Lung (tissue), 12 donors: Measurements from ENCODE around the gene CDC14A. TPM values are rescaled to one million over a fixed set of nuclear protein-coding genes. Genes with fewer than 3 reads are reported as not detected.

Experiments
- ATAC-seq: fragments of 200-7000 bp; cut with Tn5 transposase; one replicate; pipeline ENCODE4 v1.9.1; 2020; ENCODE audit warnings: moderate number of reproducible peaks; ENCODE audit not compliant: insufficient read depth, low FRiP score
- DNase-seq, 3 donors: peaks; one replicate each; pipeline ENCODE4 v3.0.0-alpha.2; 2013 to 2017
- H3K27ac ChIP-seq, 2 donors: one replicate each; pipeline ENCODE4 v1.5.1; 2013; ENCODE audit warnings: mild to moderate bottlenecking in 2 of 2, moderate library complexity in 2 of 2, control low read depth in 1 of 2, inconsistent platforms in 1 of 2, low read depth in 1 of 2, low read length in 1 of 2
- H3K27me3 ChIP-seq, 3 donors: one replicate each; pipeline ENCODE4 v1.5.1; 2013; ENCODE audit warnings: low read length in 2 of 3; ENCODE audit not compliant: control insufficient read depth in 3 of 3, insufficient read depth in 3 of 3
- H3K36me3 ChIP-seq, 4 donors: one replicate each; pipeline ENCODE4 v1.5.1; 2013; ENCODE audit warnings: low read length in 4 of 4, mild to moderate bottlenecking in 1 of 4, moderate library complexity in 1 of 4; ENCODE audit not compliant: control insufficient read depth in 4 of 4, insufficient read depth in 4 of 4
- H3K4me1 ChIP-seq, 5 donors: one replicate each; pipeline ENCODE4 v1.5.1; 2013; ENCODE audit warnings: low read length in 5 of 5, mild to moderate bottlenecking in 2 of 5, moderate library complexity in 1 of 5; ENCODE audit not compliant: control insufficient read depth in 5 of 5, insufficient read depth in 5 of 5
- H3K4me3 ChIP-seq: one replicate; pipeline ENCODE4 v1.5.1; 2013; ENCODE audit warnings: mild to moderate bottlenecking, control low read depth, moderate library complexity
- H3K9ac ChIP-seq, 2 donors: one replicate each; pipeline ENCODE4 v1.5.1; 2013; ENCODE audit warnings: low read length in 2 of 2, control low read depth in 1 of 2; ENCODE audit not compliant: insufficient read depth in 1 of 2
- H3K9me3 ChIP-seq, 4 donors: one replicate each; pipeline ENCODE4 v1.5.1; 2013; ENCODE audit warnings: low read length in 3 of 4, mild to moderate bottlenecking in 1 of 4, moderate library complexity in 1 of 4; ENCODE audit not compliant: control insufficient read depth in 4 of 4, insufficient read depth in 3 of 4
- CTCF ChIP-seq: IDR thresholded peaks from 2 replicates; pipeline ENCODE4 v1.5.1; 2012; ENCODE audit warnings: mild to moderate bottlenecking; ENCODE audit errors: control extremely low read depth, extremely low read depth
- WGBS, 2 donors: extraction: QIAGEN DNeasy Blood & Tissue Kit; methylation state at CpG; one replicate each; pipeline ENCODE4 v1.1.7; 2013; 5-methylcytosine and 5-hydroxymethylcytosine counted together
- polyA plus RNA-seq, 2 donors: library from polyadenylated mRNA; stranded (reverse); fragments of 200-250 nt; gene quantifications; one replicate each; pipeline ENCODE4 v1.2.1, GENCODE V29; 2013
- total RNA-seq, 2 donors: library from RNA; depleted of rRNA in 1 of 2; stranded (reverse); fragments of >200 nt in 1 of 2; gene quantifications; one replicate each; pipeline ENCODE4 v1.2.1, GENCODE V29; 2014 to 2021
- donor health status: control.
- donor health status: control.
- donor health status: Bipolar disorder and iron deficiency.
- donor health status: healthy.
- donor health status: DM: yes; HTN: yes; CAD: no.

The CDC14A gene
- total and polyA plus RNA-seq, 4 donors = 3.6 to 45.4 (median 12.1) TPM

DNA sequence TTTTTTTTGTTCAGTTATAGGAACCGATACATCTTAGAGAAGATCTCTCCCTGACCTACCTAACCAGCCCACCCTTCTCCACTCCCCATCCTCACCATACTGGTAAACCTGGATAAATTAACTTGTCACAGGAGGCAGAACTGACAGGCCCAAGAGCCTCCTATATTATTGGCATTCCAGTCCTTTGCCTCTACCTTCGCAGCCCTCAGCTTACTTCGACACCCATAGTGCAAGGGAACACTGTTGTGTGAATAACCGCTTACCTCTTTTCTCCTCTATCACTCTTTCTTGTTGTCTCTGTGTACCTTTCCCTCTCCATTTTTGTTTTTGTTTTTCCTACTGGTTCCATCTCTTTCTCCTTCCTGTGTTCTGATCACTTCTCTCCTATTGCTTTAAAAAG is 58.7 kb downstream of the CDC14A start:
- no peak for TF ChIP-seq CTCF
- H3K27ac ChIP-seq = no peak overlapping the region
- peaks cover 0 to 5% (median 0%) of the 10 kb centered on the region in 5 donors for H3K4me1 ChIP-seq
- DNase-seq (no peak), ATAC-seq (no peak)
- H3K9me3 ChIP-seq = no peaks in the 10 kb centered on the region
- no peaks in the 10 kb centered on the region for H3K36me3 ChIP-seq
- 97 to 98% methylated on average over 4 of the region's 4 CpGs for WGBS, 2 donors
- no peak overlapping the region for H3K4me3 ChIP-seq
- H3K27me3 ChIP-seq = no peaks in the 10 kb centered on the region
- H3K9ac ChIP-seq = no peak overlapping the region

DNA sequence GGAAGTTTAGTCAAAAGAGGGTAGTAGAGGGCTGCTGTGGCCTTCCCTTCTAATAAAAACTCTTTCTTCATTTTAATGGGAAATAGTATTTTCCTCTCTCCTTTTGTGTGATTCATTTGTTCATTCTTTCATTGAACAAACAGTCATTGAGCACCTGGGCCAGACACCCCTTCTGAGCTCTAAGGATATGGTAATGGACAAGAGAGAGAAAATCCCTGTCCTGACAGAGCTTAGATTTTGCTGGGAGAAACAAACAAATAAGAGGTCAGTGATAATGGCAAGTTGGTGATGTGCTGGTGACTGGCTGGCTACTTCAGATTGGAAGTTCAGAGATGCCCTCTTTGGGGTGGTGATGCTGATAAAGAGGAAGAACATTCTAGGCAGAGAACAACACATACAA is 59.3 kb downstream of the CDC14A start:
- peaks cover 0 to 5% (median 0%) of the 10 kb centered on the region in 5 donors for H3K4me1 ChIP-seq
- ATAC-seq = no peak
- TF ChIP-seq CTCF = no peak
- H3K27ac ChIP-seq = no peak overlapping the region
- H3K27me3 ChIP-seq = no peaks in the 10 kb centered on the region
- no peaks in the 10 kb centered on the region for H3K9me3 ChIP-seq
- H3K9ac ChIP-seq = no peak overlapping the region
- H3K36me3 ChIP-seq = peaks cover 0 to 4% (median 0%) of the 10 kb centered on the region in 4 donors
- DNase-seq = no peak
- no peak overlapping the region for H3K4me3 ChIP-seq

DNA sequence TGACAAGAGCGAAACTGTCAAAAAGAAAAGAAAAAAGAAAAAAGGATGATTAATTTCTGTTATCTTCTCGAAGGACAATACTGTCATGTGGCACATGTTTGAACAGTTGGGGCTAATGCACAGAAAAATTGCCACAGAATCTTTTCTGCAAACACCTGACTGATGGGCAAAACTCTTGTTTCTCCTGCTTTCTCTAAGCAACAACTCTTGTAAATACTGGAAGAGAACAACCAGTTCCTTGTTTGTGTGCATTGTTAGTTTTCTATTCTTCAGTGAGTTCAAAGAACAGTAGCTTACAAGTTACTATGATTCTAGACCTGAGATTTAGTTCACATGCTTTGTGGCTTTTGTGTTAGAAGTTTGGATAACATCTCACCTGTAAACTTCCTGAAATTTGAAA is 60.7 kb downstream of the CDC14A start:
- Histone ChIP-seq H3K27me3 (no peaks in the 10 kb centered on the region), H3K4me1 (peaks cover 0 to 5% (median 0%) of the 10 kb centered on the region in 5 donors), H3K4me3 (no peak overlapping the region), H3K27ac (no peak overlapping the region), H3K36me3 (peaks cover 0 to 4% (median 0%) of the 10 kb centered on the region in 4 donors), H3K9ac (no peak overlapping the region), H3K9me3 (no peaks in the 10 kb centered on the region)
- no peak for DNase-seq
- ATAC-seq = no peak
- WGBS, 2 donors = 71 to 74% methylated on average over 2 of the region's 2 CpGs
- TF ChIP-seq CTCF = no peak
